Hepatocyte (in vitro differentiated cells): ENCODE results near the gene LPP.

Experiments
- EZH2 ChIP-seq: fragments of 200-600 bp; sonication (generic); IDR thresholded peaks from 2 replicates; pipeline ENCODE4 v1.6.1; 2016; ENCODE audit warnings: antibody characterized with exemption, mild to moderate bottlenecking, borderline replicate concordance
- EZH2phosphoT487 ChIP-seq: fragments of 200-600 bp; sonication (generic); IDR thresholded peaks from one replicate; pipeline ENCODE4 v1.6.1; 2018; ENCODE audit warnings: antibody characterized with exemption, mild to moderate bottlenecking, low read depth, moderate library complexity; ENCODE audit not compliant: unreplicated experiment, severe bottlenecking
- TF ChIP-seq, protein P1 (sequence below): fragments of 200-600 bp; sonication (generic); IDR thresholded peaks from 2 replicates; pipeline ENCODE4 v1.5.1; 2016; ENCODE audit warnings: antibody characterized with exemption, mild to moderate bottlenecking; ENCODE audit not compliant: poor library complexity

DNA sequence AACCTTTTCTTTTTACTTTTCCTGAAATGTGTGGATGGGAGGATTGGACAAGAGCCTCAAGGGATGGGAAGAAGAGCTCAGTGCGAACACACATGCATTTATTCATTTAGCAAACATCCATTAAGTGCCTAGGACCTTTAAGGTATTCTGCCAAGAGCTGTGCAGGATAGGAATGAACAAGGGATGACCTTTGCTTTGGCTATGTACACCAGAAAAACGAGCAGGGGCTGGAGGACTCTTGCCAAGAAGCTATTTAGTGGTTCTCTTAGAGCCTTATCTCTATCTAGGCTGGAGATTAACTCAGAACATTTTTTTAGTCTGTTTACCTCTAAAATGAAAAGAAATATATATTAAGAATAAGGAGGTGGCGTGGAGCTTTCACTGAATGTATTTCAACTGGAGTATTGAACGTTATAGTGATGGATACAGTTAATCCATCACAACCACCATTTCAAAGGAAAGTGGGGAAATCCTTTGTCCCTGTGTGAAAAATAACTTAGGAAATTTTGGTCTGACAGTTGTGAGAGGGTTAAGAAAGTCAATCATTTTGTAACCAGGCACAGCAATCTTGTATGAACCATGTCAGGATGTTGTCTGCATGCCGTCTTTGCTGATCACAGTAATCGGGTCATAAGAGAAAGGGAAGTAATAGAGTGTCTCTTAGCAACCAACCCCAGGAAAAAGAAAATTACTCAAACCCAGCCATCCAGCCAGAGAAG, 279.0 kb downstream of the LPP start:
- TF ChIP-seq EZH2phosphoT487 (no peak), EZH2 (no peak)
- TF ChIP-seq, protein P1, sequence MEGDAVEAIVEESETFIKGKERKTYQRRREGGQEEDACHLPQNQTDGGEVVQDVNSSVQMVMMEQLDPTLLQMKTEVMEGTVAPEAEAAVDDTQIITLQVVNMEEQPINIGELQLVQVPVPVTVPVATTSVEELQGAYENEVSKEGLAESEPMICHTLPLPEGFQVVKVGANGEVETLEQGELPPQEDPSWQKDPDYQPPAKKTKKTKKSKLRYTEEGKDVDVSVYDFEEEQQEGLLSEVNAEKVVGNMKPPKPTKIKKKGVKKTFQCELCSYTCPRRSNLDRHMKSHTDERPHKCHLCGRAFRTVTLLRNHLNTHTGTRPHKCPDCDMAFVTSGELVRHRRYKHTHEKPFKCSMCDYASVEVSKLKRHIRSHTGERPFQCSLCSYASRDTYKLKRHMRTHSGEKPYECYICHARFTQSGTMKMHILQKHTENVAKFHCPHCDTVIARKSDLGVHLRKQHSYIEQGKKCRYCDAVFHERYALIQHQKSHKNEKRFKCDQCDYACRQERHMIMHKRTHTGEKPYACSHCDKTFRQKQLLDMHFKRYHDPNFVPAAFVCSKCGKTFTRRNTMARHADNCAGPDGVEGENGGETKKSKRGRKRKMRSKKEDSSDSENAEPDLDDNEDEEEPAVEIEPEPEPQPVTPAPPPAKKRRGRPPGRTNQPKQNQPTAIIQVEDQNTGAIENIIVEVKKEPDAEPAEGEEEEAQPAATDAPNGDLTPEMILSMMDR = no peak
